Measurements from ENCODE around the gene HIVEP3.
A peak's percentile ranks its signal among the peaks of the same experiment; 100 is the strongest.

The HIVEP3 gene

GRCh38 chr1:41727749-41728115, 191.0 kb downstream of the HIVEP3 start:
- H3K27ac ChIP-seq (replicated peaks): peak overlapping the region; percentile 83
- TF ChIP-seq SPI1 (IDR thresholded peaks at IDR 0.05; ENCODE audit: borderline replicate concordance, low read depth): no peak
- TF ChIP-seq POLR2AphosphoS5 (IDR thresholded peaks at IDR 0.05; ENCODE audit: low read depth): no peak
- TF ChIP-seq GABPA (IDR thresholded peaks at IDR 0.05; ENCODE audit: low read depth): no peak
- TF ChIP-seq CTCF (IDR thresholded peaks at IDR 0.05; ENCODE audit: insufficient read depth, low read length): no peak
- TF ChIP-seq, protein P1, sequence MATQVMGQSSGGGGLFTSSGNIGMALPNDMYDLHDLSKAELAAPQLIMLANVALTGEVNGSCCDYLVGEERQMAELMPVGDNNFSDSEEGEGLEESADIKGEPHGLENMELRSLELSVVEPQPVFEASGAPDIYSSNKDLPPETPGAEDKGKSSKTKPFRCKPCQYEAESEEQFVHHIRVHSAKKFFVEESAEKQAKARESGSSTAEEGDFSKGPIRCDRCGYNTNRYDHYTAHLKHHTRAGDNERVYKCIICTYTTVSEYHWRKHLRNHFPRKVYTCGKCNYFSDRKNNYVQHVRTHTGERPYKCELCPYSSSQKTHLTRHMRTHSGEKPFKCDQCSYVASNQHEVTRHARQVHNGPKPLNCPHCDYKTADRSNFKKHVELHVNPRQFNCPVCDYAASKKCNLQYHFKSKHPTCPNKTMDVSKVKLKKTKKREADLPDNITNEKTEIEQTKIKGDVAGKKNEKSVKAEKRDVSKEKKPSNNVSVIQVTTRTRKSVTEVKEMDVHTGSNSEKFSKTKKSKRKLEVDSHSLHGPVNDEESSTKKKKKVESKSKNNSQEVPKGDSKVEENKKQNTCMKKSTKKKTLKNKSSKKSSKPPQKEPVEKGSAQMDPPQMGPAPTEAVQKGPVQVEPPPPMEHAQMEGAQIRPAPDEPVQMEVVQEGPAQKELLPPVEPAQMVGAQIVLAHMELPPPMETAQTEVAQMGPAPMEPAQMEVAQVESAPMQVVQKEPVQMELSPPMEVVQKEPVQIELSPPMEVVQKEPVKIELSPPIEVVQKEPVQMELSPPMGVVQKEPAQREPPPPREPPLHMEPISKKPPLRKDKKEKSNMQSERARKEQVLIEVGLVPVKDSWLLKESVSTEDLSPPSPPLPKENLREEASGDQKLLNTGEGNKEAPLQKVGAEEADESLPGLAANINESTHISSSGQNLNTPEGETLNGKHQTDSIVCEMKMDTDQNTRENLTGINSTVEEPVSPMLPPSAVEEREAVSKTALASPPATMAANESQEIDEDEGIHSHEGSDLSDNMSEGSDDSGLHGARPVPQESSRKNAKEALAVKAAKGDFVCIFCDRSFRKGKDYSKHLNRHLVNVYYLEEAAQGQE (IDR thresholded peaks at IDR 0.05; ENCODE audit: insufficient replicate concordance, low read depth): no peak
- DNase-seq (ENCODE audit: low read depth in 1 of 2, low spot score in 1 of 2): no peak
- H3K27me3 ChIP-seq (ENCODE audit: insufficient read depth, poor library complexity, severe bottlenecking): no peaks in the 10 kb centered on the region
- no peak overlapping the region for H3K4me3 ChIP-seq (replicated peaks; ENCODE audit: insufficient read depth, low read length)

- no peak overlapping the region for H3K4me3 ChIP-seq (replicated peaks; ENCODE audit: insufficient read depth, low read length)
- H3K27ac ChIP-seq (replicated peaks): peak overlapping the region; percentile 83
- peak; percentile 48 for TF ChIP-seq GABPA (IDR thresholded peaks at IDR 0.05; ENCODE audit: low read depth)
- no peak for TF ChIP-seq POLR2AphosphoS5 (IDR thresholded peaks at IDR 0.05; ENCODE audit: low read depth)
- peak; percentile 82 for TF ChIP-seq SPI1 (IDR thresholded peaks at IDR 0.05; ENCODE audit: borderline replicate concordance, low read depth)
- TF ChIP-seq, protein P1 (IDR thresholded peaks at IDR 0.05; ENCODE audit: insufficient replicate concordance, low read depth): peak; percentile 41
- TF ChIP-seq CTCF (IDR thresholded peaks at IDR 0.05; ENCODE audit: insufficient read depth, low read length): no peak
- peak; percentile 59 to 78 for DNase-seq (ENCODE audit: low read depth in 1 of 2, low spot score in 1 of 2)
- H3K27me3 ChIP-seq (ENCODE audit: insufficient read depth, poor library complexity, severe bottlenecking): no peaks in the 10 kb centered on the region
Observed at GRCh38 chr1:41726899-41727748, 191.6 kb downstream of the HIVEP3 start.

- Histone ChIP-seq H3K4me3 (replicated peaks; ENCODE audit: insufficient read depth, low read length) (no peak overlapping the region), H3K27ac (replicated peaks) (no peak overlapping the region; the same call in 1 of the 2 replicates), H3K27me3 (ENCODE audit: insufficient read depth, poor library complexity, severe bottlenecking) (no peaks in the 10 kb centered on the region)
- TF ChIP-seq, protein P1 (IDR thresholded peaks at IDR 0.05; ENCODE audit: insufficient replicate concordance, low read depth): no peak
- TF ChIP-seq SPI1 (IDR thresholded peaks at IDR 0.05; ENCODE audit: borderline replicate concordance, low read depth) (no peak), GABPA (IDR thresholded peaks at IDR 0.05; ENCODE audit: low read depth) (no peak), POLR2AphosphoS5 (IDR thresholded peaks at IDR 0.05; ENCODE audit: low read depth) (no peak), CTCF (IDR thresholded peaks at IDR 0.05; ENCODE audit: insufficient read depth, low read length) (no peak)
- no peak for DNase-seq (ENCODE audit: low read depth in 1 of 2, low spot score in 1 of 2)
Observed at GRCh38 chr1:41726292-41726691, 192.4 kb downstream of the HIVEP3 start.
